HepG2 (cell line): ENCODE results near the gene ZNF524. TPM values are rescaled to one million over a fixed set of nuclear protein-coding genes. Genes with fewer than 3 reads are reported as not detected.

Source experiments
- AHR ChIP-seq: IDR thresholded peaks from 2 replicates; pipeline ENCODE4 v1.6.1; 2018; ENCODE audit warnings: missing genetic modification reagents, missing compliant biosample characterization
- FOXK1 ChIP-seq: sonication (generic); formaldehyde crosslinking; IDR thresholded peaks from 2 replicates; pipeline ENCODE4 v1.4.0; 2020; ENCODE audit warnings: low read depth, missing genetic modification reagents, borderline replicate concordance
- KLF9 ChIP-seq: IDR thresholded peaks from 2 replicates; pipeline ENCODE4 v1.6.1; 2016; ENCODE audit warnings: low read depth
- MED1 ChIP-seq: sonication (generic); formaldehyde crosslinking; IDR thresholded peaks from 2 replicates; pipeline ENCODE4 v1.4.0; 2020; ENCODE audit warnings: missing genetic modification reagents
- NR2F2 ChIP-seq: IDR thresholded peaks from 2 replicates; pipeline ENCODE4 v1.6.1; 2012; ENCODE audit warnings: low read depth, inconsistent platforms, borderline replicate concordance
- PAX8 ChIP-seq: sonication (generic); formaldehyde crosslinking; IDR thresholded peaks from 2 replicates; pipeline ENCODE4 v1.8.0; 2022; ENCODE audit warnings: mild to moderate bottlenecking, missing genetic modification reagents, borderline replicate concordance
- POLR2G ChIP-seq: fragments of 200-400 bp; formaldehyde crosslinking; IDR thresholded peaks from 2 replicates; pipeline ENCODE4 v1.6.1; 2018; ENCODE audit warnings: mild to moderate bottlenecking, low read depth, low read length, moderate library complexity
- RBFOX2 ChIP-seq: fragments of 200-400 bp; formaldehyde crosslinking; IDR thresholded peaks from 2 replicates; pipeline ENCODE4 v1.6.1; 2017; ENCODE audit warnings: low read depth, mild to moderate bottlenecking, low read length
- RXRB ChIP-seq: IDR thresholded peaks from 2 replicates; pipeline ENCODE4 v1.6.1; 2016; ENCODE audit warnings: borderline replicate concordance, missing genetic modification reagents, missing compliant biosample characterization
- SMAD1 ChIP-seq: sonication (generic); formaldehyde crosslinking; IDR thresholded peaks from 2 replicates; pipeline ENCODE4 v1.4.0; 2020; ENCODE audit warnings: missing genetic modification reagents, low read depth, mild to moderate bottlenecking, borderline replicate concordance
- SMYD3 ChIP-seq: sonication (generic); formaldehyde crosslinking; IDR thresholded peaks from 2 replicates; pipeline ENCODE4 v1.8.1; 2023; ENCODE audit warnings: mild to moderate bottlenecking, missing genetic modification reagents
- ZEB1 ChIP-seq: IDR thresholded peaks from 2 replicates; pipeline ENCODE4 v1.6.1; 2012; ENCODE audit warnings: mild to moderate bottlenecking, low read depth, inconsistent platforms; ENCODE audit not compliant: insufficient replicate concordance
- ZFP36L1 ChIP-seq: sonication (generic); formaldehyde crosslinking; IDR thresholded peaks from 2 replicates; pipeline ENCODE4 v1.8.0; 2022; ENCODE audit warnings: mild to moderate bottlenecking, missing genetic modification reagents, moderate library complexity
- ZFYVE20 ChIP-seq: sonication (generic); formaldehyde crosslinking; IDR thresholded peaks from 2 replicates; pipeline ENCODE4 v1.8.0; 2023; ENCODE audit warnings: low read depth, mild to moderate bottlenecking, moderate library complexity, missing genetic modification reagents, borderline replicate concordance
- ZKSCAN5 ChIP-seq: sonication (generic); formaldehyde crosslinking; IDR thresholded peaks from 2 replicates; pipeline ENCODE4 v1.5.1; 2020; ENCODE audit warnings: mild to moderate bottlenecking, missing genetic modification reagents
- ZNF138 ChIP-seq: sonication (generic); formaldehyde crosslinking; IDR thresholded peaks from 2 replicates; pipeline ENCODE4 v1.5.0; 2020; ENCODE audit warnings: mild to moderate bottlenecking, low read depth, missing genetic modification reagents
- ZNF253 ChIP-seq: sonication (generic); formaldehyde crosslinking; IDR thresholded peaks from 2 replicates; pipeline ENCODE4 v1.8.0; 2022; ENCODE audit warnings: mild to moderate bottlenecking, missing genetic modification reagents, borderline replicate concordance
- ZNF550 ChIP-seq: sonication (generic); formaldehyde crosslinking; IDR thresholded peaks from 2 replicates; pipeline ENCODE4 v1.4.0; 2020; ENCODE audit warnings: mild to moderate bottlenecking, missing genetic modification reagents, borderline replicate concordance
- ZNF614 ChIP-seq: IDR thresholded peaks from 2 replicates; pipeline ENCODE4 v1.6.1; 2018; ENCODE audit warnings: missing biosample characterization, missing genetic modification reagents, inconsistent platforms, borderline replicate concordance
- ZNF674 ChIP-seq: sonication (generic); formaldehyde crosslinking; IDR thresholded peaks from 2 replicates; pipeline ENCODE4 v1.5.0; 2020; ENCODE audit warnings: low read depth, mild to moderate bottlenecking, missing genetic modification reagents
- polyA plus RNA-seq, 8 experiments: library from polyadenylated mRNA; depleted of rRNA in 3 of 8; stranded (reverse) in 7 of 8; unstranded in 1 of 8; fragments of >200 nt; fragmentation: Illumina TruSeq in 4 of 8; extraction: Trizol in 4 of 8; gene quantifications; 2 replicates each; pipeline versions ENCODE4 v1.2.1 to v1.2.3, GENCODE V29; 2011 to 2016; ENCODE audit warnings: low read depth in 4 of 8, missing spikeins in 1 of 8, mixed read lengths in 1 of 8; ENCODE audit not compliant: insufficient read depth in 1 of 8
- total RNA-seq, 5 experiments: library from RNA; depleted of rRNA; stranded (reverse); fragments of >200 nt; fragmentation: Illumina TruSeq; extraction: Trizol; gene quantifications; 2 replicates each; pipeline ENCODE4 v1.2.3, GENCODE V29; 2016; ENCODE audit warnings: low read depth in 1 of 5
- TF ChIP-seq, protein P1 (sequence below): sonication (generic); formaldehyde crosslinking; IDR thresholded peaks from 2 replicates; pipeline ENCODE4 v1.5.0; 2020; ENCODE audit warnings: missing genetic modification reagents
- TF ChIP-seq, protein P2 (sequence below): sonication (generic); formaldehyde crosslinking; IDR thresholded peaks from 2 replicates; pipeline ENCODE4 v1.5.0; 2020; ENCODE audit warnings: missing genetic modification reagents
- TF ChIP-seq, protein P3 (sequence below): sonication (generic); formaldehyde crosslinking; IDR thresholded peaks from 2 replicates; pipeline ENCODE4 v1.8.0; 2022; ENCODE audit warnings: missing genetic modification reagents, mild to moderate bottlenecking, inconsistent platforms, borderline replicate concordance
- TF ChIP-seq, protein P4 (sequence below): sonication (generic); formaldehyde crosslinking; IDR thresholded peaks from 2 replicates; pipeline ENCODE4 v1.8.1; 2023; ENCODE audit warnings: missing genetic modification reagents, mild to moderate bottlenecking, borderline replicate concordance
- TF ChIP-seq, protein P5 (sequence below): sonication (generic); formaldehyde crosslinking; IDR thresholded peaks from 2 replicates; pipeline ENCODE4 v1.8.1; 2023; ENCODE audit warnings: mild to moderate bottlenecking, missing genetic modification reagents, borderline replicate concordance

Gene ZNF524
- total and polyA plus RNA-seq, 2 of the 13 experiments (the other 11 are each of a cell fraction or from before 2014, with no cell fraction given) = 3.2 to 4.6 TPM

DNA sequence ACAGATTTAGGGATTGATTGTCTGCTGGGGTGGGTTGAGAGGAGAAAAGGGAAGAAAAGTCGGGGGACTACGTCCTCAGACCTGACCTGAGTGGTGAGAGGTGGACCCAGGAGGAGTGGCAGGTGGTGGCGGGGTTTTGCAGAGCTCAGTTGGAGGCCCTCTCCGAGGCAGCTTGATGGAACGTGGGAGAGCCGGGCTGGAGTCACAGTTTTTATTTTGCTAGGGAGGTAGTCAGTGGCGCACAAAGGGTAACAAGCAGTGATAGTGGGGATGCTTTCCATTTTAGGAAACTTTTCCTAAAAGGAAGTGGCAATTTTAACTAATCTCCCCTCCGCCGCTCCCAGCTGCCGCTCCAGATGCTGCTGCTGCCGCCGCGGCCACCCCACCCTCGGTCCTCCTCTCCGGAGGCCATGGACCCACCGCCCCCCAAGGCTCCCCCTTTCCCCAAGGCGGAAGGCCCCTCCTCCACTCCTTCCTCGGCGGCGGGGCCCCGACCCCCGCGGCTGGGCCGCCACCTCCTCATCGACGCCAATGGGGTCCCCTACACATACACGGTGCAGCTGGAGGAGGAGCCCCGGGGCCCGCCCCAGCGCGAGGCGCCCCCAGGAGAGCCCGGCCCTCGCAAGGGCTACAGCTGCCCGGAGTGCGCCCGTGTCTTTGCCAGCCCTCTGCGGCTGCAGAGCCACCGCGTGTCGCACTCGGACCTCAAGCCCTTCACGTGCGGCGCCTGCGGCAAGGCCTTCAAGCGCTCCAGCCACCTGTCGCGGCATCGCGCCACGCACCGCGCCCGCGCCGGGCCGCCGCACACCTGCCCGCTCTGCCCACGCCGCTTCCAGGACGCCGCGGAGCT lies 42.3 kb downstream of the ZNF524 start (continued):
- TF ChIP-seq RBFOX2 = peak; percentile 81
- no peak for TF ChIP-seq FOXK1 (CRISPR knock-in tag)
- no peak for TF ChIP-seq ZEB1
- TF ChIP-seq ZFP36L1 = no peak
- TF ChIP-seq, protein P1, sequence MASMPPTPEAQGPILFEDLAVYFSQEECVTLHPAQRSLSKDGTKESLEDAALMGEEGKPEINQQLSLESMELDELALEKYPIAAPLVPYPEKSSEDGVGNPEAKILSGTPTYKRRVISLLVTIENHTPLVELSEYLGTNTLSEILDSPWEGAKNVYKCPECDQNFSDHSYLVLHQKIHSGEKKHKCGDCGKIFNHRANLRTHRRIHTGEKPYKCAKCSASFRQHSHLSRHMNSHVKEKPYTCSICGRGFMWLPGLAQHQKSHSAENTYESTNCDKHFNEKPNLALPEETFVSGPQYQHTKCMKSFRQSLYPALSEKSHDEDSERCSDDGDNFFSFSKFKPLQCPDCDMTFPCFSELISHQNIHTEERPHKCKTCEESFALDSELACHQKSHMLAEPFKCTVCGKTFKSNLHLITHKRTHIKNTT (CRISPR knock-in tag) = no peak
- TF ChIP-seq PAX8 (CRISPR knock-in tag) = no peak
- peak; percentile 41; the same call in 1 of the 2 replicates for TF ChIP-seq ZNF138
- TF ChIP-seq ZFYVE20 (CRISPR knock-in tag) = peak; percentile 72; the same call in 1 of the 2 replicates
- TF ChIP-seq SMYD3 (CRISPR knock-in tag) = no peak
- TF ChIP-seq MED1 = no peak
- no peak for TF ChIP-seq ZNF614 (CRISPR knock-in tag)
- TF ChIP-seq ZNF674 = 0 out of 2 replicates have a peak, but pooled peaks have one; percentile 27
- no peak for TF ChIP-seq NR2F2
- TF ChIP-seq ZKSCAN5 (CRISPR knock-in tag) = no peak
- TF ChIP-seq, protein P2, sequence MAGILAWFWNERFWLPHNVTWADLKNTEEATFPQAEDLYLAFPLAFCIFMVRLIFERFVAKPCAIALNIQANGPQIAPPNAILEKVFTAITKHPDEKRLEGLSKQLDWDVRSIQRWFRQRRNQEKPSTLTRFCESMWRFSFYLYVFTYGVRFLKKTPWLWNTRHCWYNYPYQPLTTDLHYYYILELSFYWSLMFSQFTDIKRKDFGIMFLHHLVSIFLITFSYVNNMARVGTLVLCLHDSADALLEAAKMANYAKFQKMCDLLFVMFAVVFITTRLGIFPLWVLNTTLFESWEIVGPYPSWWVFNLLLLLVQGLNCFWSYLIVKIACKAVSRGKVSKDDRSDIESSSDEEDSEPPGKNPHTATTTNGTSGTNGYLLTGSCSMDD (CRISPR knock-in tag) = no peak
- TF ChIP-seq, protein P3, sequence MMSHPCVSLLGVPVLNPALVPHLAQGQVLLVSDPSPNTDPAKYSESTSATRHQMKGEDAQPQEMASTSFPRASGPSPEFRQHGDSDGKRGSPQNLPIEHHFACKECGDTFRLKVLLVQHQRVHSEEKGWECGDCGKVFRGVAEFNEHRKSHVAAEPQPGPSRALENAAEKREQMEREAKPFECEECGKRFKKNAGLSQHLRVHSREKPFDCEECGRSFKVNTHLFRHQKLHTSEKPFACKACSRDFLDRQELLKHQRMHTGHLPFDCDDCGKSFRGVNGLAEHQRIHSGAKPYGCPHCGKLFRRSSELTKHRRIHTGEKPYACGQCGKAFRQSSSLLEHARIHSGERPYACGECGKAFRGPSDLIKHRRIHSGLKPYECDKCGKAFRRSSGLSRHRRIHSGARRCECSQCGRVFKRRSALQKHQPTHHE = no peak
- TF ChIP-seq KLF9 (CRISPR knock-in tag) = no peak
- TF ChIP-seq ZNF550 (CRISPR knock-in tag) = no peak
- TF ChIP-seq SMAD1 (CRISPR knock-in tag) = no peak; the same call in 1 of the 2 replicates
- TF ChIP-seq, protein P4, sequence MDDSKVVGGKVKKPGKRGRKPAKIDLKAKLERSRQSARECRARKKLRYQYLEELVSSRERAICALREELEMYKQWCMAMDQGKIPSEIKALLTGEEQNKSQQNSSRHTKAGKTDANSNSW = no peak
- TF ChIP-seq, protein P5, sequence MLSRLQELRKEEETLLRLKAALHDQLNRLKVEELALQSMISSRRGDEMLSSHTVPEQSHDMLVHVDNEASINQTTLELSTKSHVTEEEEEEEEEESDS (CRISPR knock-in tag) = no peak
- TF ChIP-seq AHR (CRISPR knock-in tag) = no peak
- peak; percentile 5; the same call in 1 of the 2 replicates for TF ChIP-seq POLR2G
- TF ChIP-seq RXRB (CRISPR knock-in tag) = no peak
- peak; percentile 41; the same call in 1 of the 2 replicates for TF ChIP-seq ZNF253 (CRISPR knock-in tag)
